Gastrocnemius medialis (tissue), 4 donors: ENCODE data around the gene GABARAP.

Experiments
- POLR2A ChIP-seq, 2 donors: fragments of 450-650 bp; IDR thresholded peaks; one replicate each; pipeline ENCODE4 v1.6.1; 2017; ENCODE audit warnings: antibody characterized with exemption in 2 of 2, mild to moderate bottlenecking in 2 of 2, moderate library complexity in 2 of 2
- TF ChIP-seq, protein P1 (sequence below), 5 experiments: fragments of 450-650 bp in 3 of 5; fragments of 200-600 bp in 2 of 5; sonication (generic) in 2 of 5; IDR thresholded peaks in 4 of 5; conservative IDR thresholded peaks in 1 of 5; 1 replicate in 4 of 5; 2 replicates in 1 of 5; pipeline ENCODE4 v1.5.1; 2016 to 2019; ENCODE audit warnings: antibody characterized with exemption in 5 of 5, mild to moderate bottlenecking in 3 of 5, moderate library complexity in 3 of 5

DNA sequence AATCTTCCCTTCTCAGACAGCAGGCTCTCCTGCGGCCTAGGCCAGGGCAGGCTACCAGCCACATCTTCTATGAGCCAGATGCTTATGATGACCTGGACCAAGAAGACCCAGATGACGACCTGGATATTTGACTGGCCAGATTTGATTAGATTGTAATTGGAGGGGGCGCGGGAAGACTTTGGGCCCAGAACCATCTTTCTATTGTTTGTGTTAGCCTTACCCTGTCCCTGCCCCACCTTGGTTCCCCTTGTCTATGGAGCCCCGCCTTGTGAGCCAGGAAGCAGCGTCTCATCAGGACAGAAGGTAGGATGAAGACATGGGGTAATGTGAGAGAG, 17.3 kb upstream of the GABARAP start:
- TF ChIP-seq, protein P1, sequence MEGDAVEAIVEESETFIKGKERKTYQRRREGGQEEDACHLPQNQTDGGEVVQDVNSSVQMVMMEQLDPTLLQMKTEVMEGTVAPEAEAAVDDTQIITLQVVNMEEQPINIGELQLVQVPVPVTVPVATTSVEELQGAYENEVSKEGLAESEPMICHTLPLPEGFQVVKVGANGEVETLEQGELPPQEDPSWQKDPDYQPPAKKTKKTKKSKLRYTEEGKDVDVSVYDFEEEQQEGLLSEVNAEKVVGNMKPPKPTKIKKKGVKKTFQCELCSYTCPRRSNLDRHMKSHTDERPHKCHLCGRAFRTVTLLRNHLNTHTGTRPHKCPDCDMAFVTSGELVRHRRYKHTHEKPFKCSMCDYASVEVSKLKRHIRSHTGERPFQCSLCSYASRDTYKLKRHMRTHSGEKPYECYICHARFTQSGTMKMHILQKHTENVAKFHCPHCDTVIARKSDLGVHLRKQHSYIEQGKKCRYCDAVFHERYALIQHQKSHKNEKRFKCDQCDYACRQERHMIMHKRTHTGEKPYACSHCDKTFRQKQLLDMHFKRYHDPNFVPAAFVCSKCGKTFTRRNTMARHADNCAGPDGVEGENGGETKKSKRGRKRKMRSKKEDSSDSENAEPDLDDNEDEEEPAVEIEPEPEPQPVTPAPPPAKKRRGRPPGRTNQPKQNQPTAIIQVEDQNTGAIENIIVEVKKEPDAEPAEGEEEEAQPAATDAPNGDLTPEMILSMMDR (IDR thresholded peaks at IDR 0.05 in 4 of 5, conservative IDR thresholded peaks at IDR 0.05 in 1 of 5) = no peak
- TF ChIP-seq POLR2A (IDR thresholded peaks at IDR 0.05) = no peak
